GM18519 (cell line): ENCODE data around the gene TNFSF13.

Source experiments
- ATAC-seq: cut with Tn5 transposase; IDR thresholded peaks from one replicate; pipeline ENCODE4 v1.9.1; 2021; ENCODE audit warnings: mild to moderate bottlenecking, moderate library complexity; ENCODE audit not compliant: unreplicated experiment, low FRiP score

The TNFSF13 gene, protein sequence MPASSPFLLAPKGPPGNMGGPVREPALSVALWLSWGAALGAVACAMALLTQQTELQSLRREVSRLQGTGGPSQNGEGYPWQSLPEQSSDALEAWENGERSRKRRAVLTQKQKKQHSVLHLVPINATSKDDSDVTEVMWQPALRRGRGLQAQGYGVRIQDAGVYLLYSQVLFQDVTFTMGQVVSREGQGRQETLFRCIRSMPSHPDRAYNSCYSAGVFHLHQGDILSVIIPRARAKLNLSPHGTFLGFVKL

GRCh38 chr17:7558544-7559319 lies at the start of gene TNFSF13:
Gene TNFSF13, plus strand, starts transcription at chr17:7558750. Its CDS starts 290 bp downstream, at chr17:7559040.
- no peak for ATAC-seq

DNA sequence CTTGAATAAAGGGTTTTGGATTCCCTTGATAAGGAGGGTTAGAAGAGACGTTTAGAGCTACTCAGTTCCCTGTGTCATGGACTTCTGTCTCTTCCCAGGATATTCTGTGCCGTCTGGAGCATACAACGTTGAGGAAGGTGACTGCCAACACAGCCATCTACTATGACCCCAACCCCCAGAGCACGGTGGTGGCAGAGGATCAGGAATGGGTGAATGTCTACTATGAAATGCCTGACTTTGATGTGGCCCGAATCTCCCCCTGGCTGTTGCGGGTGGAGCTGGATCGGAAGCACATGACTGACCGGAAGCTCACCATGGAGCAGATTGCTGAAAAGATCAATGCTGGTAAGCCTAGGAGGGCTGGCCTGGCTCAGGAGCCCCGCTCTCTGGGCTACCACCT lies 49.7 kb upstream of the TNFSF13 start:
- ATAC-seq = no peak

DNA sequence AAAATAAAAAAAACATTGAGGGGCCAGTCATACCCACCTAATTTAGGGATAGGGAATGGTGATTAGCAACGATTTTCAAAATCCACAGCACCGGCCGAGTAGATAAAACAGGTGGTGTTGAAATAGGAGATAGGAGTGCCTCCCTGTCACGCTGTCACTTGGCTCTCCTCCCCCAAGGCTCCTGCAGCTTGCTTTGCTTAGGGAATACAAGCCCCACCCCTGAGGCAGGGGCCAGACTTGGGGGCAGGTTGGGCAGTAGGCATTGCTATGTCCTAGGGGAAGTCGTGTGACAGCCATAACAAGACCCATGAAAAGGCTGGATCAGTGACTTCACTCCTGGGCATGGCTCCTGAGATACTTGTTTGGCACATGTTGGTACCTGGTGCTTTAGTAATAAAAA lies 48.6 kb upstream of the TNFSF13 start:
- ATAC-seq = no peak

- no peak for ATAC-seq
Measured at GRCh38 chr17:7511108-7511507, 47.4 kb upstream of the TNFSF13 start.

GRCh38 chr17:7512105-7512504 lies 46.4 kb upstream of the TNFSF13 start:
- ATAC-seq = no peak

GRCh38 chr17:7512824-7513540 lies 45.6 kb upstream of the TNFSF13 start:
- ATAC-seq = no peak

- ATAC-seq = no peak
Measured at GRCh38 chr17:7513850-7514419, 44.6 kb upstream of the TNFSF13 start.

- no peak for ATAC-seq
Measured at GRCh38 chr17:7515911-7516610, 42.5 kb upstream of the TNFSF13 start.

DNA sequence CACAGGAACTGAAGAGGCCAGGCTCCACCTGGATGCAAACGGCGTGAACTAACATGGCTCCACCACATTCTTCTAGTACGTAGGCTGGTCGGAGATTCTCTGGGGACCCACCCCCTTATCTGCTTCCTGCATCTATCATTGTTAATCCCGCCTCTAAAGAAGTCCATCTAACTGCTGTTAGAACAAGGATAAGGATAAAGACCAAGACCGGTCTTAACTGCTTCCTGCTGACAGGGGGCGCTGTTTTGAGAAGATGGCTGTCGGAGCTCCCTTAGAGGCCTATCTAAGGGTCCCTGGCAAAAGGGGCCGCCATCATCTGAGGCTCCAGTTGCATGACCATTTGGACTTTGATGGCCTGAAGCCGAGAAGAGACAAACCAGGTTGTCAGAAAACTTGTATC lies 35.5 kb upstream of the TNFSF13 start:
- no peak for ATAC-seq

- ATAC-seq = no peak
Measured at GRCh38 chr17:7528842-7529241, 29.7 kb upstream of the TNFSF13 start.

DNA sequence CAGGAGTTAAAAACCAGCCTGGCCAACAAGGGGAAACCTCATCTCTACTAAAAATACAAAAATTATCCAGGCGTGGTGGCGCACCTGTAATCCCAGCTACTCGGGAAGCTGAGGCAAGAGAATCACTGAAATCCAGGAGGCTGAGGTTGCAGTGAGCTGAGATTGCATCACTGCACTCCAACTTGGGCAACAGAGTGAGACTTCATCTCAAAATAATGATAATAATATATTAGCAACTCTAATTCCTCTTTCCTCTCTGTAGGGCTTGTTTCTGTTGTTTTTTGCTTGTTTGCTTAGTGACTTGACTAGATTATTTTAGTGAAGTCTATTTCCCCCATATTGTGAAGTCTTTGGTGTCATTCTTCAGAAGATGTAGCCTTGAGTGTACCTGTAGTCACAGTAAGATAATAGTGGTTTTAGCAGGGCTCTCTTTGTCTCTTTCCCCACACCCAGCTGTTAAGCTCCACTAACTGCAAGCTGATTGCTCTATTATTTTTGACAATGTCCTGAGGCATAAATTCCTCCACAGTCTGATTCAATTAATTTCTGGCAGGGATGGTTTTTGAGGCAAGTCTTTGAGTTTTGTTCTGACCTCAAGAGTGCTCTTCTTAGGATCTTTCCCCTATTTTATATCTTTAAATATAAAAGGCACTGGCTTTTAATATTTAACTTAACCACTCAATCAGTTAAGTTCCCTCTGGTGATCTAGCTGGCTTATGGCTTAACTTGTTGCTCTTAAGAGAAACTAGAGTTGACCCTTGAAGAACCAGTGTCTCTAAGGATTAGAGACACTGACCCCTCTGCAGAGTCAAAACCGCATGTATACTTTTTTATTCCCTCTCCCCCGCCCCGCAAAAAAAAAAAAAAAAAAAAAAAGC lies 28.3 kb upstream of the TNFSF13 start:
- ATAC-seq = no peak

DNA sequence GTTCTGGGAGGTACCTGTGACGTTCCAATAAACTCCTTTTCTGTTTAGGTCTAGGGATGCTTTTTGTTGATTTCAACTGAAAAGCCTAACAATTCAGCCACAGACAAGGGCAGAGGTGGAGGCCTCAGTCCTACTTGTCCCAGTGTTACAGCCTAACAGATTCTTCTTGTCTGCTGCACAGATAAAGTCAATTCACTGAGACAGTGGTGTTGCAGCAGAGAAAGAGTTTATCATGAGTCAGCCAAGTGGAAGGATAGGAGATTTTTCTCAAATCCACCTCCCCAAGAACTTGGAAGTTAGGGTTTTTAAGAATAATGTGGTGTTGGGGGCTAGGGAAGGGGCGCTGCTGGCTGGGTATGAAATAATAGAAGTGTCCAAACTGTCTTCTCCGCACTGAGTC lies 20.5 kb upstream of the TNFSF13 start:
- ATAC-seq = no peak

- no peak for ATAC-seq
Measured at GRCh38 chr17:7538891-7539545, 19.5 kb upstream of the TNFSF13 start.

DNA sequence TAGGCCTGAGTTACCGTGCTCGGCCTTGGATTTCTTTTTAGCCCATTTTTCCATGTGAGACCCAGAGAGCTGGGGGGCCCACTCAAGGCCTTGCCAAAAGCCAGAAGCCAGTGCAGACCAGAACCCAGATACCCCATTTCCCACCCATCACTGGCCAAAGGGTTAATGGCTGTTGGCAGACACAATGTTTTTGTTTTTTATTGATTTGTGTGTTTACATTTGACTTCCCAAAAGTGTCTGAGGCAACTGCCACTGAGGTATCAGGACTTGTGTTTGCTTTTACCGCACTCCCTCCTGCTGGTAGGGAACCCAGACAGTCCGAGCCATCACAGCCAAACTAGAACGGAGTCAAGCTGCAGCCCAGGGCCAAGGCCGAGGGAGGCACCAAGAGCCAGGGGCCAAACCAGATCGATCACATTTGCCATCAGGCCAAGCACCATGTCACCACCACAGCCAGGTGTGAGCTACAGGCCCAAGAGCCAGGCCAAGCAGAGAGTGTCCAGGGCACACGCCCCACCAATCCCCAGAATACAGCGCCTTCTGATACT lies 17.4 kb upstream of the TNFSF13 start:
- no peak for ATAC-seq

DNA sequence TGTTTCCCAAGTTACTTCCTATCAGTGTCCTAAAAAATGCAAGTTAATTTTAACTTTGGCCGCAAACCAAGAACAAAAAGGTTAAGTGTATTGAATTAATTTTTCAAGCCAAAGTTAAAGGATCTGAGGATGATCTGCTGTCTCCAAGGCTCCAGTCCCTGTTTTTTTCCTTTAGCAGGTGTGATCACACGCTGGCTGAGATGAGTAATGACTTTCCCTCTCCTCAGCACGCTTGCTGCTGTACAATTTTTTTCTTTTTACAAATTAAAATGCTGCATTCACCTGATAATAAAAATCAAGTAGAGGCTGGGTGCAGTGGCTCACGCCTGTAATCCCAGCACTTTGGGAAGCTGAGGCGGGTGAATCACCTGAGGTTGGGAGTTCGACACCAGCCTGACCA lies 13.6 kb upstream of the TNFSF13 start:
- no peak for ATAC-seq

- no peak for ATAC-seq
Measured at GRCh38 chr17:7548585-7549400, 9.8 kb upstream of the TNFSF13 start, which contains the start of gene TNFSF12. Gene TNFSF12, plus strand, starts transcription at chr17:7549058. Its CDS starts 96 bp downstream, at chr17:7549154.

DNA sequence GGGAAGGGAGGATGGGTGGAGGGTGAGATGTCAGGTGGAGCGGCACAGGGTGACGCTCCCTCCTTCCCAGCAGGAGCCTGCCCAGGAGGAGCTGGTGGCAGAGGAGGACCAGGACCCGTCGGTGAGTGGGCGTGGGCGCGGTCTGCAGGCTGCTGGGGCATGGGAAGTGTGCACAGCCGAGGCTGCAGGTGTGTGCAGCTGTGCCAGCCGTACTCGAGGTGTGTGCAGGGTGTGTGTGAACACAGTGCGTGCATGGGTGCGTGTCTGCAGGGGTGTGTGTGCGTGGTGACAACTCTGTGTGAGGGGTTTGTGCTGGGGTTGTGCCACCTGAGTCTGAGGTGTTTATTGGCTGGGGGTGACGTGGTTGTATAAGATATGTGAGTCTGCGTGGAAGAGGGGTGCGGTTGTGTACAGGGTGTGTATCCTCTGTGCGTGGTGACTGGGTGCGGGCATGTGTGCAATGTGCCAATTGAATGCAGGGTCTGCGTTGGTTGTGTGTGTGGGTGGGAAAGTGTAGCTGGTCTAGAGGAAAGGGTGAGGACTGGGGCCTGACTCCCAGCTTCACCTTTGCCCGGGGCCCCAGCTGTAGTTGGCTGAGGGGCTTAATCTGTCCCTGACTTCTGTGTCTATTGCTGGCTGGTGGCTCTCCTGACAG lies 9.0 kb upstream of the TNFSF13 start:
- ATAC-seq = no peak
